ENCODE results near the gene MT2A. TPM values are rescaled to one million over a fixed set of nuclear protein-coding genes. Genes with fewer than 3 reads are reported as not detected.

MT2A gene
- total RNA-seq (2022; extraction: Qiagen RNA extraction) = 843 to 1,140 TPM (median 930 TPM) in 5 replicates

DNA sequence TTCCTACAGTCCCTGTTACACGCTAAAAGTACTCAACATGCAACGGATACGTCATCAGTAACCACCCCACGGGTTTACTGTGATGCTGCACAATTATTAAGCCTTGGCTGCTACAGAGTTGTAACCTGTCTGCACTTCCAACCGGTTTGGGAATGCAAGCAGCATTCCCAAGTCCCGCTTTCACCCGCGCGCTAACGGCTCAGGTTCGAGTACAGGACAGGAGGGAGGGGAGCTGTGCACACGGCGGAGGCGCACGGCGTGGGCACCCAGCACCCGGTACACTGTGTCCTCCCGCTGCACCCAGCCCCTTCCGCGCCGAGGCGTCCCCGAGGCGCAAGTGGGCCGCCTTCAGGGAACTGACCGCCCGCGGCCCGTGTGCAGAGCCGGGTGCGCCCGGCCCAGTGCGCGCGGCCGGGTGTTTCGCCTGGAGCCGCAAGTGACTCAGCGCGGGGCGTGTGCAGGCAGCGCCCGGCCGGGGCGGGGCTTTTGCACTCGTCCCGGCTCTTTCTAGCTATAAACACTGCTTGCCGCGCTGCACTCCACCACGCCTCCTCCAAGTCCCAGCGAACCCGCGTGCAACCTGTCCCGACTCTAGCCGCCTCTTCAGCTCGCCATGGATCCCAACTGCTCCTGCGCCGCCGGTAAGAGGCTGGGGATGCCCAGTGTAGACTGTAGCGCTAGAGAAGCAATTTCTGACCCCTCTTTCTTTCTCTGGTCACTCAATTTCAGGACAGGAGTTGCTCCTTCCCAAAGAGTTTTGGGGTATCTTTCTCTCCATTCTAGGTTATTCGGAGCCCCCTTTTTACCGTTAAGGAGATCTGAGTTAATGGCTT, at the start of gene MT2A:
TSS of gene MT2A (plus strand) at position 542 of the 833 bp plus-strand sequence. CDS start at position 614, 72 bp downstream.

DNA sequence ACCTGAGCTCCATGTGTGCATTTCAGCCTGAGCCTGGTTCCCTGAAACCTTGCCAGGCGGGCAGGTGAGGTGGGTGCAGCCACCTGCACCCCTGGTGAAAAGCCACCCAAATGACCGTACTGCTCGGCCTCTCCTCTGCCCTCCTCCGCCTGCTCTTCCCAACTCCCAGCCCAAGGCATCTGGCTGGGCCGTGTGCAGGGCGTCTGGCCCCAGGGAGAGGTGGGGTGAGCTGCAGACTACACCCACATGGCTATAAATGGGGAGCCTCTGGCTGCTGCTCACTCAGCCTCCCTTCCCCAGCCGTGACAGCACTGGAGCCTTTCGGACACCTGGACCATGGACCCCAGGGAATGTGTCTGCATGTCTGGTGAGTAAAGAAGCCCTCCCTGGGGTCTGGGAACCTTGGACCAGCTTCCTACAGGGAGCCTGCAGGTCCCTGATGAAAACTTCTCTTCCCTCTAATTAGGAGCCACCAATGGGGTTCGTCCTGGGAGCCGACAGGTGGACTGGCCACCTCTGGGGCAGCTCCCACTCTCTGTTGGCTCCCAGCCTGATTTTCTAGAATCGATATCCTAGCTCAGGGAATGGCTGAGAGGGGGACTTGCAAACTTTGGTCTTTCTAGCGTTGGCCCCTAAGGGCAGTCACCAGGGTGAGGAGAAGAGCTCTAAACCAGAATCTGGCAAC, 43.4 kb upstream of the MT2A start, which contains the start of gene MT4:
TSS of gene MT4 (plus strand) at position 281 of the 685 bp plus-strand sequence. CDS start at position 337, 56 bp downstream.

DNA sequence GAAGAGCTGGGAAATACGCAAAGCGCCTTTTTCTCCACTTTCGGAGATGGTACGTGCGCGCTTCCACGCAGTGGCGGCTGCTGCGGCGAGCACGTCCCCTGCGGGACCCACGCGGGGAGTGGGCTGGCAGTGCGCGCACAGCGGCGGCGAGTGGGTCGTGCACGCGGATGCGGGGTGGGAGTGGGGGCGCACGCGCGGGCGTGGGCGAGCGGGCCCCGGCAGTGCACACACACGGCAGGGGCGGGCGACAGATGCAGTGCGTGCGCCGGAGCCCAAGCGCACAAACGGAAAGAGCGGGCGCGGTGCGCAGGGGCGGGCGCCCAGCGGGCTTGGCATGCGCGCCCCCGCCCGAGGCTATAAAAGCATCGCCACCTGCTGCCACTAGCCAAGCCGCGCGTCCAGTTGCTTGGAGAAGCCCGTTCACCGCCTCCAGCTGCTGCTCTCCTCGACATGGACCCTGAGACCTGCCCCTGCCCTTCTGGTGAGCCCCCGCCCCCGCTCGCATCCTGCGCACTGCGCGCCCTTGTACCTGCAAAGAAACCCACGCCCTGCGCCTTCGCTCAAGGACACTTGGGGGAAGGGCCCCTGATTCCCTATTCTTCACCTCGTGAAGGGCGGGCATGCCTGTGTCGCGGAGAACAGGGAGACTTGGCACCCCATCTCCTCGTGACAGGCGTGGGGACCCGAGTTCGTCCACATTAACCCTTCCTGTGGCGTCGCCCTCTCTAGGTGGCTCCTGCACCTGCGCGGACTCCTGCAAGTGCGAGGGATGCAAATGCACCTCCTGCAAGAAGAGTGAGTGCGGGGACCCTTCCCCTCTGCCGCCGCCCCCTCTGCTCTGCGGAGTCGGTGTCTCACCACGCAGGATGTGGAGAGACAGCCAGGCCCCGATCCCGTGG, 19.0 kb upstream of the MT2A start, which contains the start of gene MT3:
TSS of gene MT3 (plus strand) at position 388 of the 899 bp plus-strand sequence. CDS start at position 451, 63 bp downstream.

DNA sequence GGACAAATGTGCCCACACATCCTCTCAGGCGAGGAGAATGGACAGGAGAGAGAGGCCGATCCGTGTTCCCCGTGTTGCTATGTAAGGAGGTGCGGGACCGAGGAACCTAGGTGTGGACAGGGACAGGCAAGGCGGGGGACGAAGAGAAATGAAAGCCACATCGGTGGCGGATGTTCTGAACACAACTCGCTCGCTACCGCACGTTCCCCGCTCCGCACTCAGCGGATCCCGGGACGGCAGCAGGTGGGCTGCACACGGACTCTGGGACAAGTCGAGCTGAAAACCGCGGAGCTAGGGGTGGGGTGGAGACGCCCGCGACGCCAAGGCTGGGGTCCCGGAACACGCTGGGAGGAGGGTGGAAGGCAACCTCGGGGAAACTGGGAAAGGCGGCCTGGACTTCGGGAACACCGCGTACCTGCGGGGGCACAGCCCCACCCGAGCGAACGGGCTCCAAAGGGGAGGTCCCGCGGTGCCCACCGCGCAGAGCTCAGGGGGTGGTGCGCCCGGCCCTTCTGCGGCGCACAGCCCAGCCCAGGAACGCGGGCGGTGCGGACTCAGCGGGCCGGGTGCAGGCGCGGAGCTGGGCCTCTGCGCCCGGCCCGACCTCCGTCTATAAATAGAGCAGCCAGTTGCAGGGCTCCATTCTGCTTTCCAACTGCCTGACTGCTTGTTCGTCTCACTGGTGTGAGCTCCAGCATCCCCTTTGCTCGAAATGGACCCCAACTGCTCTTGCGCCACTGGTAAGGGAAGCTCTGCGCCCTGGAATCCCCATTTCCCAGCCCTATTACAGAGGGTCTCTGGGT, 17.0 kb downstream of the MT2A start, which contains the start of gene MT1E:
TSS of gene MT1E (plus strand) at position 642 of the 803 bp plus-strand sequence. CDS start at position 713, 71 bp downstream.

DNA sequence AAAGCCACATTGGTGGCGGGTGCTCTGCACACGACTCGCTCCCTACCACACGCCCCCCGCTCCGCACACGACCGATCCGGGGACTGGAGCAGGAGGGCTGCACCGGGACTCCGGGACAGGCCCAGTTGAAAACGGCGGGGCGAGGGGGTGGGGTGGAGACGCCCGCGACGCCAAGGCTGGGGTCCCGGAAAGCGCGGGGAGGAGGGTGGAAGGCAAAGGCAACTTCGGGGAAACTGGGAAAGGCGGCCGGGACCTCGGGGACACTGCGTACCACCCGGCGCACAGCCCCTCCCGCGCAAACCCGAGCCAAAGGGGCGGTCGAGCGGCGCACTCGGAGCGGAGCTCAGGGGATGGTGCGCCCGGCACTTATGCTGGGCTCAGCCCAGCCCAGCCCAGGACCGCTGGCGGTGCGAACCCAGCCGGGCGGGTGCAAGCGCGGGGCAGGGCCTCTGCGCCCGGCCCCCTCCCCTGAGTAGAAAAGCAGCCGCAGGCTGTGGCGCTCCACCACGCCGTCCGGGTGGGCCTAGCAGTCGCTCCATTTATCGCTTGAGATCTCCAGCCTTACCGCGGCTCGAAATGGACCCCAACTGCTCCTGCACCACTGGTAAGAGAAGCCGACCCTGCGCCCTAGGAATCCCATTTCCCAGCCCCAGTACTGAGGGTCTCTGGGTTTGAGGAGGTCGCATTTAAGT, 23.9 kb downstream of the MT2A start, which contains the start of gene MT1M:
TSS of gene MT1M (plus strand) at position 504 of the 692 bp plus-strand sequence. CDS start at position 577, 73 bp downstream.

DNA sequence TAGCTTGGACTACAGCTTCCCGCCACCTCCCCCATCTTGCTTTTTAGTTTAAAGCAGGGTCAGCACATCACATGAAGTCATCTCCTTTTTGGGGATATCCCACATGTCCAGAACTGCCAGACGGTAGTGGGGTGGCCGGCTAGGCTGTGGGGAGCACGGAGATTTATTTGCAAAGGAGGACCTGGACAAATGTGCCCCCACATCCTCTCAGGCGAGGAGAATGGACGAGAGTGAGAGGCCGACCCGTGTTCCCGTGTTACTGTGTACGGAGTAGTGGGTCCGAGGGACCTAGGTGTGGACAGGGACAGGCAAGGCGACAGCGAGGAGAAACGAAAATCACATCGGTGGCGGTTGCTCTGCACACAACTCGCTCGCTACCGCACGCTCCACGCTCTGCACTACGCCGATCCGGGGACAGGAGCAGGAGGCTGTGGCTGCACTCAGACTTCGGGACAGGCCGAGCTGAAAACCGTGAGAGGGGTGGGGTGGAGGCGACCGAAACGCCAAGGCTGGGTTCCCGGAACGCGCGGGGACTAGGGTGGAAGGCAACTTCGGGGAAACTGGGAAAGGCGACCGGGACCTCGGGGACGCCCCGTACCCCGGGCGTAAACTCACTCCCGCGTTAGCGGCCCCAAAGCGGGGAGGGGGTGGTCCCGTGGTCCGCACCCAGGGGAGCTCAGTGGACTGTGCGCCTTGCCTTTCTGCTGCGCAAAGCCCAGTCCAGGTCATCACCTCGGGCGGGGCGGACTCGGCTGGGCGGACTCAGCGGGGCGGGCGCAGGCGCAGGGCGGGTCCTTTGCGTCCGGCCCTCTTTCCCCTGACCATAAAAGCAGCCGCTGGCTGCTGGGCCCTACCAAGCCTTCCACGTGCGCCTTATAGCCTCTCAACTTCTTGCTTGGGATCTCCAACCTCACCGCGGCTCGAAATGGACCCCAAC, 29.7 kb downstream of the MT2A start, which contains the start of gene MT1A:
TSS of gene MT1A (plus strand) at position 853 of the 937 bp plus-strand sequence. CDS start at position 926, 73 bp downstream.

DNA sequence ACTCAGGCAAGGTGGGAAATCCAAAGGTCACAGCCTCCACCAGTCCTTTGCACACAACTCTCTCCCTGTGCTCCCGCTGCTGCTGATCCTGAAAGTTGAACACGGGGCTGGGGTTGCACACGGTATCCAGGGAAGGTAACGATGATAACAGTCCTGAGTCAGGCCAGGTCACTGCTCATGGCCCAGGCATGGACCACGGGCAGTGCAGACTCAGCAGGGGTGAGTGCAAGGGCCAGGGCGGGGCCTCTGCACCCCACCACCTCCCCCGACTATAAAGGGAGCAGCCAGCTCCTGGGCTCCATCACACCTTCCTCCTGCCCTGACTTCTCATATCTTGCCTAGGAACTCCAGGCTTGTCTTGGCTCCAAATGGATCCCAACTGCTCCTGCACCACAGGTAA, 43.2 kb downstream of the MT2A start, which contains the start of gene MT1B:
TSS of gene MT1B (plus strand) at position 301 of the 400 bp plus-strand sequence. CDS start at position 369, 68 bp downstream.

DNA sequence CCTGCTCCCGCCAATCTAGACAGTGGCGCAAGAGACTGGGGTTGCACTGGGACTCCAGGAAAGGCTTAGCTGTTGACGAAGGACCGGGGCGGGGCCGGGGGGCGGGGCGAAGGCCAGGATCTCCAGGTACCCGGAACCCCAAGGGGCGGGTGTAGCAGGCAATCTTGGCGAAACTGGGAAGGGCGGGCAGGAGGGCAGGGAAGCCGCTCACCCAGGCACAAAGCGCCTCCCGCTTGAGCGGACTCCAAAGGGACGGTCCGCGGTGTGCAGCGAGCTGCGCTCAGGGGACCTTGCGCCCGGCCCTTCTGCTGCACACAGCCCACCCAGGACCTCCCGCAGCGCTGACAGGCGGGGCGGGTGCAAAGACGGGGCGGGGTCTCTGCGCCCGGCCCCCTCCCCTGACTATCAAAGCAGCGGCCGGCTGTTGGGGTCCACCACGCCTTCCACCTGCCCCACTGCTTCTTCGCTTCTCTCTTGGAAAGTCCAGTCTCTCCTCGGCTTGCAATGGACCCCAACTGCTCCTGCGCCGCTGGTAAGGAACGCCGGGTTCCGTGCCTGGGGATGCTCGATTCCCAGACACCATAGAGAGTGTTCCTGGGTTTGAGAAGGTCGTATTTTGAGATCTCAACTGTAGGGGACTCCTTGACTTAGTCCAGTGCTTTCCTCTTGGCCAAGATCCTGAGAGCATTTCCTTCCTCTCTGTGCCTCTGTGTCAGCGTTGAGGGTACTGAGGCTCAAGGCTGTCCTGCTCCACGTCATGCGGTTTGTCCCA, 49.4 kb downstream of the MT2A start, which contains the start of gene MT1F:
TSS of gene MT1F (plus strand) at position 405 of the 772 bp plus-strand sequence. CDS start at position 505, 100 bp downstream.

Other genes starting within 250 kb of the MT2A start
- 57.4 to 72.4 TPM (median 64.9 TPM) in 5 replicates for gene AMFR, start 183.0 kb upstream of the MT2A start, total RNA-seq (2022; extraction: Qiagen RNA extraction)
- 94.5 to 123 TPM (median 114 TPM) in 5 replicates for gene NUDT21, start 157.3 kb upstream of the MT2A start, total RNA-seq (2022; extraction: Qiagen RNA extraction)
- 67.4 to 106 TPM (median 73.5 TPM) in 5 replicates for gene OGFOD1, start 157.0 kb upstream of the MT2A start, total RNA-seq (2022; extraction: Qiagen RNA extraction)
- 15.9 to 24.3 TPM (median 18.7 TPM) in 5 replicates for gene BBS2, start 88.6 kb upstream of the MT2A start, total RNA-seq (2022; extraction: Qiagen RNA extraction)
- not detected in 5 replicates for gene MT4, start 43.5 kb upstream of the MT2A start, total RNA-seq (2022; extraction: Qiagen RNA extraction)
- gene MT3, start 19.1 kb upstream of the MT2A start, total RNA-seq (2022; extraction: Qiagen RNA extraction) = 0.28 to 0.43 TPM in 2 of 5 replicates, not detected in the others
- not detected in 5 replicates for gene MT1E, start 17.2 kb downstream of the MT2A start, total RNA-seq (2022; extraction: Qiagen RNA extraction)
- not detected in 5 replicates for gene MT1M, start 24.1 kb downstream of the MT2A start, total RNA-seq (2022; extraction: Qiagen RNA extraction)
- gene MT1A, start 30.1 kb downstream of the MT2A start, total RNA-seq (2022; extraction: Qiagen RNA extraction) = 17.2 to 22.0 TPM (median 18.8 TPM) in 5 replicates
- gene MT1B, start 43.3 kb downstream of the MT2A start, total RNA-seq (2022; extraction: Qiagen RNA extraction) = 0.30 TPM in 1 of 5 replicates, not detected in the others
- 11.8 to 21.5 TPM (median 13.0 TPM) in 5 replicates for gene MT1F, start 49.4 kb downstream of the MT2A start, total RNA-seq (2022; extraction: Qiagen RNA extraction)
- gene MT1G, start 59.5 kb downstream of the MT2A start, total RNA-seq (2022; extraction: Qiagen RNA extraction) = not detected in 5 replicates
- gene MT1H, start 61.2 kb downstream of the MT2A start, total RNA-seq (2022; extraction: Qiagen RNA extraction) = not detected in 5 replicates
- 213 to 332 TPM (median 241 TPM) in 5 replicates for gene MT1X, start 73.9 kb downstream of the MT2A start, total RNA-seq (2022; extraction: Qiagen RNA extraction)
- gene NUP93, start 121.5 kb downstream of the MT2A start, total RNA-seq (2022; extraction: Qiagen RNA extraction) = 87.0 to 104 TPM (median 101 TPM) in 5 replicates